Ishikawa (cell line): Measurements from ENCODE around the gene PGAM5.

ENCODE experiments used
- CEBPB ChIP-seq: IDR thresholded peaks from 2 replicates; pipeline ENCODE4 v1.6.1; 2012
- CREB1 ChIP-seq: IDR thresholded peaks from 2 replicates; pipeline ENCODE4 v1.6.1; 2012; ENCODE audit warnings: low read depth
- EP300 ChIP-seq: IDR thresholded peaks from 2 replicates; pipeline ENCODE4 v1.6.1; 2012; ENCODE audit warnings: borderline replicate concordance
- FOXM1 ChIP-seq: IDR thresholded peaks from 2 replicates; pipeline ENCODE4 v1.6.1; 2012; ENCODE audit warnings: low read depth, borderline replicate concordance
- YY1 ChIP-seq: IDR thresholded peaks from 2 replicates; pipeline ENCODE4 v1.6.1; 2012; ENCODE audit warnings: low read depth
- TF ChIP-seq, protein P1 (sequence below): IDR thresholded peaks from 2 replicates; pipeline ENCODE4 v1.6.1; 2012
- TF ChIP-seq, protein P2 (sequence below): IDR thresholded peaks from 2 replicates; pipeline ENCODE4 v1.6.1; 2012

DNA sequence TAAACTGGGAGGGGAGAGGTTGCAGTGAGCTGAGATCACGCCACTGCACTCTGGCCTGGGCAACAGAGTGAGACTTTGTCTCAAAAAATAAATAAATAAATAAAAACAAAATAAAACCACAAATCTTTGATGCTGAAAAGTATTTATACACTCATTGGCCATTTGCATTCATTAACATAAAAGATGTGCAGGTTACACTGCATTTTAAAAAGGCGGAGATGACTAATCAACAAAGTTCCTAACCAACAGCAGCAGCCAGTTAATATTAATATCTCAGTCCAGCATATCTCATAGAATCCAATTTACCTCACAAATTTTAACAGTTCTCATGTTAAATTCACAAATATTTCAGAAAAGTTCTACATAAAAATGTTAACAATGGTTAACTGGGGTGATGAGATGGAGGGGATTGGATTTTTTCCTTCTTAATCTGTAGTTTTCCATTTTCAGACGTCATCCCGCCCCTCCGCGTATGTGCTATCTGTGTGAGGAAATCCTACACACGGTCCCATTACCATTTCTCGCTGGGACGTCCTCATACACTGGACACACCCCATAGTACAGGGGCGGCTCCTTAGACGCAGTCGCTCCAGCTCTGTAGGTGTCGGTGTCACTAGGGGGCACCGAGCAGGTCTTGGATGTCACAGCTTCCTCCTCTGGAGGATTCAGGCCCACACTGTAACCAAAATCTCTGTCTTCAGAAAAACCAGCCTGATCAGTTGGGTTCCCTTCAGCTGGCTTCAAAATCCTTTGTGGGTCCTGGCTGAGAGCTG is 43.7 kb downstream of the PGAM5 start:
- TF ChIP-seq, protein P1, sequence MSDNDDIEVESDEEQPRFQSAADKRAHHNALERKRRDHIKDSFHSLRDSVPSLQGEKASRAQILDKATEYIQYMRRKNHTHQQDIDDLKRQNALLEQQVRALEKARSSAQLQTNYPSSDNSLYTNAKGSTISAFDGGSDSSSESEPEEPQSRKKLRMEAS, result no peak
- TF ChIP-seq, protein P2, sequence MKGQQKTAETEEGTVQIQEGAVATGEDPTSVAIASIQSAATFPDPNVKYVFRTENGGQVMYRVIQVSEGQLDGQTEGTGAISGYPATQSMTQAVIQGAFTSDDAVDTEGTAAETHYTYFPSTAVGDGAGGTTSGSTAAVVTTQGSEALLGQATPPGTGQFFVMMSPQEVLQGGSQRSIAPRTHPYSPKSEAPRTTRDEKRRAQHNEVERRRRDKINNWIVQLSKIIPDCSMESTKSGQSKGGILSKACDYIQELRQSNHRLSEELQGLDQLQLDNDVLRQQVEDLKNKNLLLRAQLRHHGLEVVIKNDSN, result no peak
- TF ChIP-seq CEBPB, result no peak
- TF ChIP-seq YY1, result no peak
- no peak for TF ChIP-seq EP300
- TF ChIP-seq FOXM1, result no peak
- TF ChIP-seq CREB1, result no peak
